Keratinocyte (primary cell): Measurements from ENCODE around the gene COL9A1. TPM values are rescaled to one million over a fixed set of nuclear protein-coding genes. Genes with fewer than 3 reads are reported as not detected.
A peak's percentile ranks its signal among the peaks of the same experiment; 100 is the strongest.

ENCODE experiments used
- DNase-seq: peaks from one replicate; pipeline ENCODE4 v3.0.0-alpha.2; 2011; ENCODE audit warnings: low read depth, missing footprints, low spot score
- FAIRE-seq: peaks from 2 replicates; lab custom pipeline; 2011; peaks lifted over from hg19 to GRCh38; lab: Jason Lieb, UNC
- H2AFZ ChIP-seq: 2 replicates; pipeline ENCODE4 v1.6.0; 2012; ENCODE audit warnings: low read length, control low read depth, inconsistent platforms; ENCODE audit not compliant: control insufficient read depth
- H3K27ac ChIP-seq: 2 replicates; pipeline ENCODE4 v1.5.1; 2011; ENCODE audit warnings: low read length; ENCODE audit not compliant: control insufficient read depth, insufficient read depth
- H3K27me3 ChIP-seq: 3 replicates; pipeline ENCODE4 v1.6.0; 2011; ENCODE audit warnings: low read length; ENCODE audit not compliant: control insufficient read depth, insufficient read depth; ENCODE audit errors: extremely low read depth
- H3K36me3 ChIP-seq, 2 experiments: 2 replicates in 1 of 2; 3 replicates in 1 of 2; pipeline ENCODE4 v1.5.1; 2011; ENCODE audit warnings: low read length in 2 of 2, mild to moderate bottlenecking in 1 of 2; ENCODE audit not compliant: control insufficient read depth in 2 of 2, insufficient read depth in 2 of 2; ENCODE audit errors: extremely low read depth in 1 of 2
- H3K4me1 ChIP-seq: 3 replicates; pipeline ENCODE4 v1.5.1; 2011; ENCODE audit warnings: low read length; ENCODE audit not compliant: control insufficient read depth, insufficient read depth; ENCODE audit errors: extremely low read depth
- H3K4me2 ChIP-seq: 3 replicates; pipeline ENCODE4 v1.6.0; 2011; ENCODE audit warnings: low read depth, low read length; ENCODE audit not compliant: control insufficient read depth, insufficient read depth; ENCODE audit errors: extremely low read depth
- H3K4me3 ChIP-seq, 3 experiments: fragments of 200-600 bp in 1 of 3; sonication (generic) in 1 of 3; 2 replicates in 2 of 3; 3 replicates in 1 of 3; pipeline ENCODE4 v1.5.1; 2011 to 2016; ENCODE audit warnings: low read length in 3 of 3, mild to moderate bottlenecking in 3 of 3, control low read depth in 2 of 3, inconsistent platforms in 1 of 3, low read depth in 1 of 3, mixed read lengths in 1 of 3, mixed run types in 1 of 3, moderate library complexity in 1 of 3; ENCODE audit not compliant: control insufficient read depth in 2 of 3, insufficient read depth in 2 of 3; ENCODE audit errors: extremely low read depth in 1 of 3
- H3K79me2 ChIP-seq: 2 replicates; pipeline ENCODE4 v1.6.0; 2012; ENCODE audit warnings: low read length; ENCODE audit not compliant: control insufficient read depth, insufficient read depth
- H3K9ac ChIP-seq: 3 replicates; pipeline ENCODE4 v1.6.0; 2011; ENCODE audit warnings: low read length; ENCODE audit not compliant: control insufficient read depth, insufficient read depth; ENCODE audit errors: extremely low read depth
- H3K9me1 ChIP-seq: 3 replicates; pipeline ENCODE4 v1.6.0; 2011; ENCODE audit warnings: low read length; ENCODE audit not compliant: control insufficient read depth, insufficient read depth; ENCODE audit errors: extremely low read depth
- H3K9me3 ChIP-seq: 2 replicates; pipeline ENCODE4 v1.5.1; 2012; ENCODE audit warnings: low read depth, low read length; ENCODE audit not compliant: control insufficient read depth
- H4K20me1 ChIP-seq: 3 replicates; pipeline ENCODE4 v1.6.0; 2011; ENCODE audit warnings: low read length; ENCODE audit not compliant: control insufficient read depth, insufficient read depth; ENCODE audit errors: extremely low read depth
- EZH2 ChIP-seq: IDR thresholded peaks from one replicate; pipeline ENCODE4 v1.6.1; 2012; ENCODE audit warnings: inconsistent platforms, mild to moderate bottlenecking, low read length, moderate library complexity
- dilution Hi-C: fragments of 300-500 bp; cut with MboI; formaldehyde crosslinking; loops from one replicate; pipeline ENCODE4 v1.7.0; 2020; ENCODE audit warnings: low sequenced_read_pairs; ENCODE audit not compliant: extremely low pct_ligation_motif_present
- polyA plus RNA-seq, 5 experiments: library from polyadenylated mRNA; depleted of rRNA in 3 of 5; stranded (reverse) in 3 of 5; stranded (forward) in 1 of 5; unstranded in 1 of 5; fragments of >200 nt; gene quantifications; 1 replicate in 1 of 5; 2 replicates in 3 of 5; 3 replicates in 1 of 5; pipeline versions ENCODE4 v1.2.1 to v1.2.3, GENCODE V29; 2011 to 2012; ENCODE audit warnings: missing spikeins in 2 of 5, low read depth in 1 of 5, low replicate concordance in 1 of 5
- TF ChIP-seq, protein P1 (sequence below), 3 experiments: IDR thresholded peaks in 1 of 3; conservative IDR thresholded peaks in 1 of 3; optimal IDR thresholded peaks in 1 of 3; 2 replicates in 2 of 3; 3 replicates in 1 of 3; pipeline versions ENCODE3 to v1.5.1; 2011; ENCODE audit warnings: low read length in 3 of 3, mild to moderate bottlenecking in 3 of 3, moderate library complexity in 2 of 3, control low read depth in 1 of 3, inconsistent platforms in 1 of 3; ENCODE audit not compliant: insufficient read depth in 2 of 3; ENCODE audit errors: extremely low read depth in 1 of 3

COL9A1 gene
- polyA plus RNA-seq, 1 donor (not counting 4 experiments of a cell fraction or from before 2014, with no cell fraction given), result not detected

DNA sequence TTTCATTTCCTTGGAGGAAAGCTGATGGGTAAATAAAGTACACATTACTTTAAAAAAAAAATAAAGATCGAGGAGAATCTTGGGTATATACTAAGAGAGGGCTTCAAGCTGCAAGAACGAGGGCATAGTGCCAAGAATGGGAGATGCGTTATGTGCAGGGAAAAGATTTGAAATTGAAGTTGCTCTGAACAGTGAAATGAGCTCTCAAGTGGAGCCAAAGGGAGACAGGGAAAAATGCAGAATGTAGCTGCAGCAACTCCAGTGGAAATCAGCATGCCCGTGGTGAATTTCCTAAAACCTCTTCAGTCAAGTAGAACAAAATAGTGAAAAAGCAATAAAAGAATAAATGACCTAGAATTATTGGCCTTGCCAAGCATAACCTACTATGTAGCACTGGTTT lies 11.4 kb upstream of the COL9A1 start:
- H3K79me2 ChIP-seq, result no peaks in the 10 kb centered on the region
- H3K4me1 ChIP-seq, result no peaks in the 10 kb centered on the region
- H3K9me3 ChIP-seq, result no peaks in the 10 kb centered on the region
- peaks cover 6% of the 10 kb centered on the region for H4K20me1 ChIP-seq
- no peak overlapping the region for H3K9ac ChIP-seq
- dilution Hi-C loops, result no loop called here
- no peak overlapping the region for H3K4me3 ChIP-seq
- no peak for DNase-seq
- FAIRE-seq, result no peak
- H3K4me2 ChIP-seq, result no peak overlapping the region
- no peak for TF ChIP-seq EZH2
- TF ChIP-seq, protein P1, sequence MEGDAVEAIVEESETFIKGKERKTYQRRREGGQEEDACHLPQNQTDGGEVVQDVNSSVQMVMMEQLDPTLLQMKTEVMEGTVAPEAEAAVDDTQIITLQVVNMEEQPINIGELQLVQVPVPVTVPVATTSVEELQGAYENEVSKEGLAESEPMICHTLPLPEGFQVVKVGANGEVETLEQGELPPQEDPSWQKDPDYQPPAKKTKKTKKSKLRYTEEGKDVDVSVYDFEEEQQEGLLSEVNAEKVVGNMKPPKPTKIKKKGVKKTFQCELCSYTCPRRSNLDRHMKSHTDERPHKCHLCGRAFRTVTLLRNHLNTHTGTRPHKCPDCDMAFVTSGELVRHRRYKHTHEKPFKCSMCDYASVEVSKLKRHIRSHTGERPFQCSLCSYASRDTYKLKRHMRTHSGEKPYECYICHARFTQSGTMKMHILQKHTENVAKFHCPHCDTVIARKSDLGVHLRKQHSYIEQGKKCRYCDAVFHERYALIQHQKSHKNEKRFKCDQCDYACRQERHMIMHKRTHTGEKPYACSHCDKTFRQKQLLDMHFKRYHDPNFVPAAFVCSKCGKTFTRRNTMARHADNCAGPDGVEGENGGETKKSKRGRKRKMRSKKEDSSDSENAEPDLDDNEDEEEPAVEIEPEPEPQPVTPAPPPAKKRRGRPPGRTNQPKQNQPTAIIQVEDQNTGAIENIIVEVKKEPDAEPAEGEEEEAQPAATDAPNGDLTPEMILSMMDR (optimal IDR thresholded peaks at IDR 0.05 in 1 of 3, IDR thresholded peaks at IDR 0.05 in 1 of 3, conservative IDR thresholded peaks at IDR 0.05 in 1 of 3; ENCODE audit: extremely low read depth in 1 of 3, insufficient read depth in 2 of 3, low read length in 3 of 3), result no peak
- H3K9me1 ChIP-seq, result no peaks in the 10 kb centered on the region
- H3K27me3 ChIP-seq, result peaks cover 57% of the 10 kb centered on the region
- no peak overlapping the region for H2AFZ ChIP-seq
- H3K27ac ChIP-seq, result no peak overlapping the region
- no peaks in the 10 kb centered on the region for H3K36me3 ChIP-seq

DNA sequence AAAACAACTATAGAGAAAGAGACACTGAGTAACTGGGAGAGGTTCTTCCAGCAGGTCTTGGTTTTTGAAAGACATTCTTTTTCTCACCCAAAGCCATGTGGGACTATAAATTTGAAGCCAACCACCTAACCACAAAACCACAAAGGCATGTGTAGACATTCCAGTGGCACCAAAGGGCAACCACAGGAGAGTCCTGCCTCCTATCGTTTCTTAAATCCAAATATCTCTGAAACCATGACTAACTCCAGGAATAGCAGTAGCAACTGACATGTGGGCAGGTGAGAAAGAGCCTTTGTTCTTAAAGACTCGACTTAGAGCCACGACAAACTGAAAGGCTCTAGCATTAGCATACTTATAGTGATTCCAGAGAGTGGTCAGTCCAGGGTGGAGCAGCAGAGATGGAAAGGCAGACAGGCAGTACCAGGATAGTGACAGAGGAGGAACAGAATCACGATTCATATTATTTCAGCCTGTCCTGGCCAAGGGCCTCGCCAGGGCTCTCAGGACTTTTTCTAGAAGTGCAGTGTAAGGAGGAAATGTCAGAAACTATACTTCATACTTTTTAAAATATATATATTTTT lies 9.4 kb upstream of the COL9A1 start:
- Histone ChIP-seq H3K27me3 (peaks cover 59% of the 10 kb centered on the region), H3K4me1 (no peaks in the 10 kb centered on the region), H3K4me3 (no peak overlapping the region), H3K9me3 (no peaks in the 10 kb centered on the region), H2AFZ (no peak overlapping the region), H3K79me2 (no peaks in the 10 kb centered on the region), H3K9me1 (no peaks in the 10 kb centered on the region), H3K4me2 (no peak overlapping the region), H3K27ac (no peak overlapping the region), H3K9ac (no peak overlapping the region), H4K20me1 (peaks cover 10% of the 10 kb centered on the region), H3K36me3 (no peaks in the 10 kb centered on the region)
- FAIRE-seq (peak; percentile 98), DNase-seq (peak; percentile 77)
- TF ChIP-seq, protein P1 (optimal IDR thresholded peaks at IDR 0.05 in 1 of 3, IDR thresholded peaks at IDR 0.05 in 1 of 3, conservative IDR thresholded peaks at IDR 0.05 in 1 of 3; ENCODE audit: extremely low read depth in 1 of 3, insufficient read depth in 2 of 3, low read length in 3 of 3), result no peak
- peak; percentile 6 for TF ChIP-seq EZH2
- dilution Hi-C loops, result no loop called here
